ENCODE results near the gene ZMYND8. TPM values are rescaled to one million over a fixed set of nuclear protein-coding genes. Genes with fewer than 3 reads are reported as not detected.

ZMYND8 gene
- total RNA-seq, 4 donors from 2014 or later: 44.6 to 78.6 (median 65.8) TPM

DNA sequence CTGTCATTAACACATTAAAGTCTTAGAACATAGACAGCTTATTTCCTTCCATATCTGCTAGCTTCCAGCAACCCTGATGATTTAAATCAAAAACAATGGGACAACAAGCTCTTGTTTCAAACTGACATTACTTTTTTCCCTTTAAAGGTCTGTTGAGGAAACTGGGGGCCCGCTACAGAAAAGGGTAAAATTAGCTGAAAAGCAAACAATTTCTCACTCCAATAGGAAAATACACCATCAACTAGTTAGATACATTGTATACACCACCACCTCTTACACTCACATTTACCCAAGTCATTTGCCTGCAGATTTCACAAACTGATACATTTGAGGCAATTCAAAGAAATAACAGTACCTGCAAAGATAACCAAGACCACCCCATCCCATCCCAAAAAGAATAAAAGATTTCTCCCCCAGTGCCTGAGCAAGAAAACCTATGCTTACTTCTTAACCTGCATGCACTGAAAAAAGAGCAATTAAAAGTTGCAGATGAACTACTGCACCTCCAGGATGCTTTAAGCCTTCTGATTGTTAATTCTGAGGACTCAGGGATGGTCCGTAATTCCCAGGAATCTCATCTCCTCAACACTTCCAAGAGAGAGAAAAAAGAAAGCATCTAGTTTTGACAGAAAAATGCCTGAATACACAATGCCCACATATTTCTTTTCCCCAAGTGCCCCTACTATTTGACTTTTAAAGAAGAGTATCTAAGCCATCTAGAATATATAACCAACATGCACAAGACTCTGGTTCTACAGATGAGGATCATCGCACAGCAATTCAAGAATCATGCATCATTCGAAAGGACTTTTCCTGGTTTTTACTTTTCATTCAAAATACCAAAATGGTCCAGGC lies 5.6 kb downstream of the ZMYND8 start:
- Histone ChIP-seq H3K4me3 (peak overlapping the region; percentile 19 to 47 (median 38)), H3K36me3 (peaks cover 0 to 11% (median 7%) of the 10 kb centered on the region in 4 donors), H3K4me1 (peaks cover 90 to 100% (median 100%) of the 10 kb centered on the region in 4 donors), H3K27me3 (no peaks in the 10 kb centered on the region), H3K27ac (replicated peaks in 1 of 4) (peak overlapping the region; percentile 97 to 100 (median 98)), H3K9me3 (no peaks in the 10 kb centered on the region)
- TF ChIP-seq, protein P1, sequence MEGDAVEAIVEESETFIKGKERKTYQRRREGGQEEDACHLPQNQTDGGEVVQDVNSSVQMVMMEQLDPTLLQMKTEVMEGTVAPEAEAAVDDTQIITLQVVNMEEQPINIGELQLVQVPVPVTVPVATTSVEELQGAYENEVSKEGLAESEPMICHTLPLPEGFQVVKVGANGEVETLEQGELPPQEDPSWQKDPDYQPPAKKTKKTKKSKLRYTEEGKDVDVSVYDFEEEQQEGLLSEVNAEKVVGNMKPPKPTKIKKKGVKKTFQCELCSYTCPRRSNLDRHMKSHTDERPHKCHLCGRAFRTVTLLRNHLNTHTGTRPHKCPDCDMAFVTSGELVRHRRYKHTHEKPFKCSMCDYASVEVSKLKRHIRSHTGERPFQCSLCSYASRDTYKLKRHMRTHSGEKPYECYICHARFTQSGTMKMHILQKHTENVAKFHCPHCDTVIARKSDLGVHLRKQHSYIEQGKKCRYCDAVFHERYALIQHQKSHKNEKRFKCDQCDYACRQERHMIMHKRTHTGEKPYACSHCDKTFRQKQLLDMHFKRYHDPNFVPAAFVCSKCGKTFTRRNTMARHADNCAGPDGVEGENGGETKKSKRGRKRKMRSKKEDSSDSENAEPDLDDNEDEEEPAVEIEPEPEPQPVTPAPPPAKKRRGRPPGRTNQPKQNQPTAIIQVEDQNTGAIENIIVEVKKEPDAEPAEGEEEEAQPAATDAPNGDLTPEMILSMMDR (IDR thresholded peaks at IDR 0.05): no peak
- TF ChIP-seq POLR2A (IDR thresholded peaks at IDR 0.05; ENCODE audit: low read depth) (no peak), POLR2AphosphoS5 (IDR thresholded peaks at IDR 0.05) (no peak), EP300 (IDR thresholded peaks at IDR 0.05) (no peak)
- intact Hi-C loops (cut with DNase I): no loop called here
- no peak for DNase-seq (ENCODE audit: extremely low spot score)
- 64% methylated on average over 4 of the region's 4 CpGs for WGBS

DNA sequence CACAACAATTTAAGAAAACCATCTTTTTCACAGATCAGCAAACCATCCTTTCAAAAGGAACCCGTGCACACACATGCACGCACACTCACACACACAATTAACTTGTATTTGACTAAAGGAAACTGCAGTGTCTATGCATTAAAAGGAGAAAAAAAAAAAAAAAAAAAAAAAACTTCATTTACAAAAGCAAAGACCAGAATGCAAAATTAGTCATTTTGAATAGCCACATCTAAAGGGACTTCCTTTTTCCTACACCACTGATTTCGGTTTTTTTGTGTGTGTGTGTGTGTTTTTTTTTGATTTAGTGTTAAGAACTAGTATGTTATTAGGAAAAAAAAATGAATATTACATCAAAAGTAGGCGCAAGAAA lies 6.3 kb downstream of the ZMYND8 start:
- peaks cover 83 to 100% (median 97%) of the 10 kb centered on the region in 4 donors for H3K4me1 ChIP-seq
- H3K27ac ChIP-seq (replicated peaks in 1 of 4): peak overlapping the region; percentile 97 to 100 (median 98)
- no peaks in the 10 kb centered on the region for H3K27me3 ChIP-seq
- no peaks in the 10 kb centered on the region for H3K9me3 ChIP-seq
- H3K36me3 ChIP-seq: peaks cover 0 to 18% (median 9%) of the 10 kb centered on the region in 4 donors
- TF ChIP-seq POLR2A (IDR thresholded peaks at IDR 0.05; ENCODE audit: low read depth): no peak
- TF ChIP-seq EP300 (IDR thresholded peaks at IDR 0.05): no peak
- TF ChIP-seq, protein P1 (IDR thresholded peaks at IDR 0.05): no peak
- no peak for TF ChIP-seq POLR2AphosphoS5 (IDR thresholded peaks at IDR 0.05)
- intact Hi-C loops (cut with DNase I): no loop called here
- WGBS: 61% methylated on average over 4 of the region's 4 CpGs
- H3K4me3 ChIP-seq: peak overlapping the region; percentile 10 to 42 (median 27)
- DNase-seq (ENCODE audit: extremely low spot score): no peak

DNA sequence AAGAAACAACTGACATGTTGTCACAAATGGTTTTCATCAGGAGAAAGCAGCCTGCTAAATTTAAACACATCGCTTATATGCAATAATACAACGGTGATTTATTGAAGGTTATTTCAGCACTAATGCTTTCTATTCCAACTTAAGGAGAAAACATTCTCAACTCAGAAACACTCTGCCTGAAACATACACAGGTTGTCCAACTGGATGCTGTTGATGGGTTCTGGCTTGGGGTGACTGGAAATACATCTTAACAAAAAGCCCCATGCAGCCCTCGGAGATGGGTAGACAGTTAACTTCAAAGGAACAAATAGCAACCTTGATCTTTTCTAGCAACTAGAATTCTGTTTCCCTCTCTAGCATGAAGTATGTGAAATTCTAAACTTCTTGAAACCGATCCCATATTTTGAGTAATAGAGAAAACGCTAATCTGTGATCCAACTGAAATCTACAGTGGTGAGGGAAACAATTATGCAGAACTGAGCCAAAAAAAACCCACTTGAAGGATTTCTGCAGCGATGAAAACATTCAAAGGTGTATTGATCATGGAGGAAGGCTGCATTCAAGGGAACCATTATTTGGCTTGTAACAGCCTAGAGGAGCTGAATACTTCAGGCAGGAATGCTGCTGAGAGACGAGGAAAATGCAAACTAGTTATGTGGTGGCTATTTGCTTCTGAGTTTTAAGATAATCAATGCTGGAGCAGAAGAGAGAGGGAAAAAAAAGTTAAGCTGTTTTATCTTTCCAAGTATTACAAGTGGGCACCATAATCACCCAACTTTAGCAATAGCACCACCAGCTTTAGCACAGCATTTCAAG lies 6.9 kb downstream of the ZMYND8 start:
- Histone ChIP-seq H3K27ac (replicated peaks in 1 of 4) (peak overlapping the region; percentile 97 to 100 (median 98)), H3K4me3 (peak overlapping the region in 3 of 4 donors; percentile 10 to 13 (median 11)), H3K4me1 (peaks cover 77 to 100% (median 95%) of the 10 kb centered on the region in 4 donors), H3K9me3 (no peaks in the 10 kb centered on the region), H3K36me3 (peaks cover 0 to 24% (median 13%) of the 10 kb centered on the region in 4 donors), H3K27me3 (no peaks in the 10 kb centered on the region)
- TF ChIP-seq POLR2AphosphoS5 (IDR thresholded peaks at IDR 0.05) (no peak), EP300 (IDR thresholded peaks at IDR 0.05) (no peak), POLR2A (IDR thresholded peaks at IDR 0.05; ENCODE audit: low read depth) (no peak)
- TF ChIP-seq, protein P1 (IDR thresholded peaks at IDR 0.05): no peak
- intact Hi-C loops (cut with DNase I): no loop called here
- DNase-seq (ENCODE audit: extremely low spot score): no peak
- WGBS: 34% methylated on average over 7 of the region's 7 CpGs

DNA sequence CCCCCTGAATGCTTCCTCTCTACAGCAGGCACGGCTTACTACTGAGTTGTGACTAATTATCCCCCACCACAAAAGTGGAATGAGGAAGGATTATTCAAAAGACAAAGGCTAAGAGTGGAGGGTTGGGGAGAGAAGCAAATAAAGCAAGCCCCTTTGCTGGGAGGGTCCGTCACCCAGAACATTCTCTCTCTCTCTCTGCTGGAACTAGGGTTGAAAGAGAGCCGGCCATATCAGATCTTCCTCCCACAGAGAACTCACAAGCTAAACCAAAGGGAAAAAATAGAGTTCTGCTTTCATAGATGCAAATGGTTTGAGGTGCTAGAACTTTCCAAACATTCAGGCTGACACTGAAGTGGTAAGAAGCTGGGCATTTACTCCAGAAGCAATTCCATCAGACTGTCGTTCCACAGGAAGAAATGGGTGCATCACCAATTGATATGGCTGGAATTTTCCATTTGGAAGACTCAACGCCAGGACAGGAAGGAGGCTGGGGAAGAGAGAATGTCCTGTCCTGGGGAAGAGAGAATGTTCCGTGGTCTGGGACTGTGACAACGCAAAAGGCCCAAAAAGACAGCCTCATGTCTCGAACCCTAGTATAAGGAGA lies 7.9 kb downstream of the ZMYND8 start:
- Histone ChIP-seq H3K27me3 (no peaks in the 10 kb centered on the region), H3K4me3 (no peak overlapping the region), H3K9me3 (no peaks in the 10 kb centered on the region), H3K27ac (replicated peaks in 1 of 4) (peak overlapping the region; percentile 97 to 100 (median 98)), H3K36me3 (peaks cover 0 to 25% (median 13%) of the 10 kb centered on the region in 4 donors), H3K4me1 (peaks cover 68 to 100% (median 95%) of the 10 kb centered on the region in 4 donors)
- WGBS: 62% methylated on average over 8 of the region's 8 CpGs
- intact Hi-C loops (cut with DNase I): no loop called here
- TF ChIP-seq EP300 (IDR thresholded peaks at IDR 0.05) (peak; percentile 2), POLR2A (IDR thresholded peaks at IDR 0.05; ENCODE audit: low read depth) (no peak)
- no peak for DNase-seq (ENCODE audit: extremely low spot score)
